Heart right ventricle (tissue), 16 donors: ENCODE results near the gene RBMS3. TPM values are rescaled to one million over a fixed set of nuclear protein-coding genes. Genes with fewer than 3 reads are reported as not detected.

Source experiments
- ATAC-seq, 8 donors: fragments of 200-7000 bp; cut with Tn5 transposase; one replicate each; pipeline ENCODE4 v1.9.1; 2020; ENCODE audit warnings: mild to moderate bottlenecking in 8 of 8, moderate library complexity in 8 of 8, moderate number of reproducible peaks in 1 of 8
- DNase-seq, 2 donors: peaks; one replicate each; pipeline ENCODE4 v3.0.0-alpha.2; 2020
- H3K27ac ChIP-seq, 10 donors: fragments of 200-600 bp; sonication (generic) in 2 of 10; one replicate each; pipeline versions ENCODE4 v1.5.0 to v1.8.0; 2020 to 2022; ENCODE audit warnings: mild to moderate bottlenecking in 3 of 10
- H3K27me3 ChIP-seq, 7 donors: fragments of 200-600 bp; one replicate each; pipeline ENCODE4 v1.8.0; 2021 to 2022; ENCODE audit warnings: mild to moderate bottlenecking in 2 of 7
- H3K36me3 ChIP-seq, 9 donors: fragments of 200-600 bp; sonication (generic) in 1 of 9; one replicate each; pipeline versions ENCODE4 v1.5.0 to v1.8.0; 2020 to 2022; ENCODE audit warnings: mild to moderate bottlenecking in 2 of 9
- H3K4me1 ChIP-seq, 9 donors: fragments of 200-600 bp; sonication (generic) in 1 of 9; one replicate each; pipeline versions ENCODE4 v1.5.0 to v1.8.0; 2020 to 2022; ENCODE audit warnings: mild to moderate bottlenecking in 4 of 9
- H3K4me3 ChIP-seq, 10 donors: fragments of 200-600 bp; sonication (generic) in 2 of 10; one replicate each; pipeline versions ENCODE4 v1.5.0 to v1.8.0; 2020 to 2022; ENCODE audit warnings: mild to moderate bottlenecking in 7 of 10, moderate library complexity in 2 of 10
- H3K9me3 ChIP-seq, 11 donors: fragments of 200-600 bp in 10 of 11; sonication (generic) in 2 of 11; one replicate each; pipeline versions ENCODE4 v1.5.0 to v1.8.0; 2013 to 2022; ENCODE audit warnings: mild to moderate bottlenecking in 2 of 11, control low read depth in 1 of 11, moderate library complexity in 1 of 11
- WGBS, 2 donors: extraction: QIAGEN DNeasy Blood & Tissue Kit; methylation state at CpG; one replicate each; pipeline ENCODE4 v1.1.7; 2013; ENCODE audit warnings: inconsistent platforms in 1 of 2; 5-methylcytosine and 5-hydroxymethylcytosine counted together
- intact Hi-C, 10 donors: fragments of 100-400 bp; cut with DNase I; formaldehyde crosslinking; loops; one replicate each; pipeline versions ENCODE4 v1.11.1 to v1.14.2; 2022
- polyA plus RNA-seq, 2 donors: library from polyadenylated mRNA; stranded (reverse); fragments of 200-250 nt; gene quantifications; one replicate each; pipeline ENCODE4 v1.2.3, GENCODE V29; 2013
- total RNA-seq, 10 donors: library from RNA; stranded (reverse); fragmentation: NEBNext Ultra II Directional in 3 of 10; extraction: Animal tissue kit (Norgen Biotek cat#: 25700) in 3 of 10; gene quantifications; one replicate each; pipeline versions ENCODE4 v1.2.1 to v1.2.4, GENCODE V29; 2021 to 2023
- TF ChIP-seq, protein P1 (sequence below), 9 donors: fragments of 200-600 bp; sonication (generic) in 2 of 9; IDR thresholded peaks; one replicate each; pipeline versions ENCODE4 v1.5.0 to v1.8.0; 2021 to 2022; ENCODE audit warnings: antibody characterized with exemption in 9 of 9, mild to moderate bottlenecking in 5 of 9, moderate library complexity in 1 of 9
- donor health status: Arrhythmogenic right ventricular cardiomyopathy.
- donor health status: ischemic (EF 13 %, LVEDD 7.1; RV severe dilation, severe dysfunction).
- donor health status: healthy with polysubstance abuse.
- donor health status: DM: no; HTN: yes; CAD: no.
- donor health status: DM: no; HTN: no; CAD: no.
- donor health status: ischemic (EF 25% LVEDD 6.9; RV normal size, moderate dysfunction).
- donor health status: ischemic (EF 25% LVEDD 5.7; RV mildly dilated, moderate dysfunction).
- donor health status: healthy.
- donor health status: DM: yes; HTN: yes; CAD: no.
- donor health status: Ischemic cardiomyopathy.
- donor health status: ischemic (EF 35%, LVEDD 5.7; RV mildly dilated, moderate dysfunction).
- donor health status: nonischemic (EF 11% LVEDD 7.7; RV severe dilation, severe dysfunction).
- donor health status: DM: yes; HTN: yes; CAD: no.
- donor health status: PGD.
- donor health status: ischemic (EF 29% LVEDD 5.4; RV normal size, mild dysfunction).
- donor health status: nonischemic (EF 23%, LVEDD 6.1; RV moderate dilation, normal function).

The RBMS3 gene
- total and polyA plus RNA-seq, 12 donors = 3.2 to 41.1 (median 26.4) TPM

DNA sequence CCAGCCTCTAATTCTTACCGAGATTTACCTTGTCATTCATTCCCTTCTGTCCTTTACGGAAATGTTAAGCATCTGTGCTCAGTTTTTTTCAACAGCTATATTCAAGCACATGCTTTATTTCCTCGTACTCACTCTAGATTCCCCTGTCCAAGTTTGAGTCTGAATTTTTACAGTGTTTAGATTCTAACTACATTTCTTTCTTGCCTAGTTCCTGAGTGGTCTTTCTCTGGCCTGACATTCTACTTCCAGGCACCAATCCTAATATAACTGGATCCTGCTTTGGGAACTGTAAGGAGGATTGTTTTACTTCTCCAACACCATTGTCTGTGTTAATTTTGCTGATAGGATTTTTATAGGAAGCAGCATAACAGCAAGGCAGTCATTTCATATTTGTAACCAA lies 222.4 kb downstream of the RBMS3 start:
- DNase-seq (no peak), ATAC-seq (no peak)
- H3K36me3 ChIP-seq = peaks cover 0 to 4% (median 0%) of the 10 kb centered on the region in 9 donors
- no peaks in the 10 kb centered on the region for H3K27me3 ChIP-seq
- peaks cover 0 to 9% (median 0%) of the 10 kb centered on the region in 11 donors for H3K9me3 ChIP-seq
- intact Hi-C loops = no loop called here
- H3K4me3 ChIP-seq = no peak overlapping the region
- peaks cover 0 to 35% (median 15%) of the 10 kb centered on the region in 9 donors for H3K4me1 ChIP-seq
- TF ChIP-seq, protein P1, sequence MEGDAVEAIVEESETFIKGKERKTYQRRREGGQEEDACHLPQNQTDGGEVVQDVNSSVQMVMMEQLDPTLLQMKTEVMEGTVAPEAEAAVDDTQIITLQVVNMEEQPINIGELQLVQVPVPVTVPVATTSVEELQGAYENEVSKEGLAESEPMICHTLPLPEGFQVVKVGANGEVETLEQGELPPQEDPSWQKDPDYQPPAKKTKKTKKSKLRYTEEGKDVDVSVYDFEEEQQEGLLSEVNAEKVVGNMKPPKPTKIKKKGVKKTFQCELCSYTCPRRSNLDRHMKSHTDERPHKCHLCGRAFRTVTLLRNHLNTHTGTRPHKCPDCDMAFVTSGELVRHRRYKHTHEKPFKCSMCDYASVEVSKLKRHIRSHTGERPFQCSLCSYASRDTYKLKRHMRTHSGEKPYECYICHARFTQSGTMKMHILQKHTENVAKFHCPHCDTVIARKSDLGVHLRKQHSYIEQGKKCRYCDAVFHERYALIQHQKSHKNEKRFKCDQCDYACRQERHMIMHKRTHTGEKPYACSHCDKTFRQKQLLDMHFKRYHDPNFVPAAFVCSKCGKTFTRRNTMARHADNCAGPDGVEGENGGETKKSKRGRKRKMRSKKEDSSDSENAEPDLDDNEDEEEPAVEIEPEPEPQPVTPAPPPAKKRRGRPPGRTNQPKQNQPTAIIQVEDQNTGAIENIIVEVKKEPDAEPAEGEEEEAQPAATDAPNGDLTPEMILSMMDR (IDR thresholded peaks at IDR 0.05) = no peak
- peak overlapping the region in 9 of 10 donors; percentile 22 to 71 (median 49) for H3K27ac ChIP-seq
- WGBS, 2 donors = 78 to 87% methylated on average over 3 of the region's 3 CpGs

GRCh38 chr3:29503958-29504357 lies 223.1 kb downstream of the RBMS3 start:
- ATAC-seq (peak; percentile 88 to 100 (median 96)), DNase-seq (peak in 1 of 2 donors; percentile 54)
- 27 to 32% methylated on average over 3 of the region's 3 CpGs for WGBS, 2 donors
- H3K36me3 ChIP-seq = peaks cover 0 to 4% (median 0%) of the 10 kb centered on the region in 9 donors
- intact Hi-C loops = no loop called here
- TF ChIP-seq, protein P1 (IDR thresholded peaks at IDR 0.05) = no peak
- peaks cover 0 to 35% (median 15%) of the 10 kb centered on the region in 9 donors for H3K4me1 ChIP-seq
- peaks cover 0 to 11% (median 0%) of the 10 kb centered on the region in 11 donors for H3K9me3 ChIP-seq
- H3K27ac ChIP-seq = peak overlapping the region in 9 of 10 donors; percentile 22 to 71 (median 49)
- H3K27me3 ChIP-seq = no peaks in the 10 kb centered on the region
- H3K4me3 ChIP-seq = no peak overlapping the region

GRCh38 chr3:29506502-29506901 lies 225.6 kb downstream of the RBMS3 start:
- 84% methylated on average over 3 of the region's 3 CpGs for WGBS, 2 donors
- TF ChIP-seq, protein P1 (IDR thresholded peaks at IDR 0.05) = no peak
- DNase-seq (no peak), ATAC-seq (no peak)
- peak overlapping the region in 1 of 10 donors; percentile 21 for H3K27ac ChIP-seq
- intact Hi-C loops = no loop called here
- peaks cover 0 to 38% (median 15%) of the 10 kb centered on the region in 9 donors for H3K4me1 ChIP-seq
- H3K4me3 ChIP-seq = no peak overlapping the region
- H3K9me3 ChIP-seq = peaks cover 0 to 13% (median 0%) of the 10 kb centered on the region in 11 donors
- H3K36me3 ChIP-seq = peaks cover 0 to under 1% (median 0%) of the 10 kb centered on the region in 9 donors
- no peaks in the 10 kb centered on the region for H3K27me3 ChIP-seq

GRCh38 chr3:29511701-29512100 lies 230.8 kb downstream of the RBMS3 start:
- DNase-seq (no peak), ATAC-seq (no peak)
- Histone ChIP-seq H3K4me3 (no peak overlapping the region), H3K4me1 (peaks cover 12 to 59% (median 43%) of the 10 kb centered on the region in 9 donors), H3K27ac (no peak overlapping the region), H3K27me3 (no peaks in the 10 kb centered on the region), H3K36me3 (no peaks in the 10 kb centered on the region), H3K9me3 (peaks cover 0 to 7% (median 0%) of the 10 kb centered on the region in 11 donors)
- intact Hi-C loops = no loop called here
- TF ChIP-seq, protein P1 (IDR thresholded peaks at IDR 0.05) = no peak
- WGBS, 2 donors = 62 to 74% methylated on average over 1 of the region's 1 CpG
